HG03469 (cell line): Measurements from ENCODE around the gene SMURF2.

Experiments used
- ATAC-seq: cut with Tn5 transposase; IDR thresholded peaks from one replicate; pipeline ENCODE4 v1.9.1; 2021; ENCODE audit warnings: mild to moderate bottlenecking, moderate library complexity, moderate number of reproducible peaks; ENCODE audit not compliant: unreplicated experiment

SMURF2 gene

GRCh38 chr17:64505340-64506200 is 156.5 kb downstream of the SMURF2 start:
- ATAC-seq, result no peak

- no peak for ATAC-seq
Observed at GRCh38 chr17:64504769-64505339, 157.3 kb downstream of the SMURF2 start.

- ATAC-seq, result no peak
Observed at GRCh38 chr17:64503821-64504768, 158.0 kb downstream of the SMURF2 start.

GRCh38 chr17:64503341-64503740 is 158.8 kb downstream of the SMURF2 start:
- ATAC-seq, result no peak

- no peak for ATAC-seq
Observed at GRCh38 chr17:64502809-64503208, 159.3 kb downstream of the SMURF2 start.

GRCh38 chr17:64502021-64502420 is 160.1 kb downstream of the SMURF2 start:
- no peak for ATAC-seq

GRCh38 chr17:64500862-64501765 is 161.0 kb downstream of the SMURF2 start:
- ATAC-seq, result no peak

- ATAC-seq, result no peak
Observed at GRCh38 chr17:64500487-64500859, 161.6 kb downstream of the SMURF2 start.

- ATAC-seq, result no peak
Observed at GRCh38 chr17:64499805-64500486, 162.2 kb downstream of the SMURF2 start.

GRCh38 chr17:64498308-64499203 is 163.6 kb downstream of the SMURF2 start:
- ATAC-seq, result no peak

- no peak for ATAC-seq
Observed at GRCh38 chr17:64497565-64498035, 164.5 kb downstream of the SMURF2 start.

- ATAC-seq, result peak; percentile 59
Observed at GRCh38 chr17:64496786-64497564, 165.1 kb downstream of the SMURF2 start, which contains the start of gene POLG2. Gene POLG2 (minus strand): TSS chr17:64497054. CDS start chr17:64496968, 86 bp downstream.

- ATAC-seq, result no peak
Observed at GRCh38 chr17:64496348-64496785, 165.7 kb downstream of the SMURF2 start.
